Measurements from ENCODE around the gene TMPRSS11A. TPM values are rescaled to one million over a fixed set of nuclear protein-coding genes. Genes with fewer than 3 reads are reported as not detected.

Gene TMPRSS11A
- total RNA-seq, 1 donor from 2014 or later, result not detected

GRCh38 chr4:67918428-67918827 lies 44.9 kb downstream of the TMPRSS11A start:
- Histone ChIP-seq H3K4me1 (no peaks in the 10 kb centered on the region), H4K20me1 (ENCODE audit: low read depth) (no peaks in the 10 kb centered on the region), H3K4me2 (no peak overlapping the region), H3K27me3 (no peaks in the 10 kb centered on the region), H2AFZ (replicated peaks) (no peak overlapping the region), H3K4me3 (no peak overlapping the region), H3K36me3 (no peaks in the 10 kb centered on the region), H3F3A (ENCODE audit: low read depth) (no peaks in the 10 kb centered on the region), H3K79me2 (ENCODE audit: low read depth) (no peaks in the 10 kb centered on the region), H3K9me3 (ENCODE audit: low read depth) (no peaks in the 10 kb centered on the region), H3K9ac (no peak overlapping the region), H3K27ac (no peak overlapping the region)
- H3K27me3 Mint-ChIP-seq (ENCODE audit: insufficient read depth, low read depth), result no peaks in the 10 kb centered on the region
- no peak overlapping the region for H3K4me3 Mint-ChIP-seq
- H3K4me1 Mint-ChIP-seq, result peaks cover 4% of the 10 kb centered on the region
- peak; percentile 18 for DNase-seq (ENCODE audit: low spot score)
- H3K9me3 Mint-ChIP-seq, result no peaks in the 10 kb centered on the region
- peak; percentile 66 for TF ChIP-seq CTCF (IDR thresholded peaks at IDR 0.05)
- no peak for TF ChIP-seq EZH2 (IDR thresholded peaks at IDR 0.05)
- H3K36me3 Mint-ChIP-seq, result no peaks in the 10 kb centered on the region
- H3K27ac Mint-ChIP-seq, result no peak overlapping the region

GRCh38 chr4:67915400-67915966 lies 47.8 kb downstream of the TMPRSS11A start:
- H3K36me3 Mint-ChIP-seq, result no peaks in the 10 kb centered on the region
- H3K4me1 Mint-ChIP-seq, result no peaks in the 10 kb centered on the region
- Histone ChIP-seq H3K36me3 (no peaks in the 10 kb centered on the region), H3K79me2 (ENCODE audit: low read depth) (no peaks in the 10 kb centered on the region), H2AFZ (replicated peaks) (no peak overlapping the region), H3K4me2 (no peak overlapping the region), H3K27me3 (no peaks in the 10 kb centered on the region), H3K27ac (no peak overlapping the region), H3F3A (ENCODE audit: low read depth) (no peaks in the 10 kb centered on the region), H3K4me3 (no peak overlapping the region), H3K9ac (no peak overlapping the region), H3K4me1 (no peaks in the 10 kb centered on the region), H4K20me1 (ENCODE audit: low read depth) (no peaks in the 10 kb centered on the region), H3K9me3 (ENCODE audit: low read depth) (no peaks in the 10 kb centered on the region)
- H3K27ac Mint-ChIP-seq, result no peak overlapping the region
- H3K27me3 Mint-ChIP-seq (ENCODE audit: insufficient read depth, low read depth), result no peaks in the 10 kb centered on the region
- no peak for DNase-seq (ENCODE audit: low spot score)
- TF ChIP-seq CTCF (IDR thresholded peaks at IDR 0.05) (no peak), EZH2 (IDR thresholded peaks at IDR 0.05) (no peak), EZH2phosphoT487 (IDR thresholded peaks at IDR 0.05) (no peak)
- H3K9me3 Mint-ChIP-seq, result no peaks in the 10 kb centered on the region
- no peak overlapping the region for H3K4me3 Mint-ChIP-seq

- Mint-ChIP-seq H3K4me1 (no peaks in the 10 kb centered on the region), H3K27ac (no peak overlapping the region), H3K4me3 (no peak overlapping the region), H3K36me3 (no peaks in the 10 kb centered on the region), H3K9me3 (no peaks in the 10 kb centered on the region), H3K27me3 (ENCODE audit: insufficient read depth, low read depth) (no peaks in the 10 kb centered on the region)
- Histone ChIP-seq H4K20me1 (ENCODE audit: low read depth) (no peaks in the 10 kb centered on the region), H2AFZ (replicated peaks) (no peak overlapping the region), H3F3A (ENCODE audit: low read depth) (no peaks in the 10 kb centered on the region), H3K27ac (no peak overlapping the region), H3K9ac (no peak overlapping the region), H3K27me3 (no peaks in the 10 kb centered on the region), H3K79me2 (ENCODE audit: low read depth) (no peaks in the 10 kb centered on the region), H3K4me2 (no peak overlapping the region), H3K4me1 (no peaks in the 10 kb centered on the region), H3K9me3 (ENCODE audit: low read depth) (no peaks in the 10 kb centered on the region), H3K36me3 (no peaks in the 10 kb centered on the region), H3K4me3 (no peak overlapping the region)
- TF ChIP-seq EZH2 (IDR thresholded peaks at IDR 0.05) (no peak), EZH2phosphoT487 (IDR thresholded peaks at IDR 0.05) (no peak), CTCF (IDR thresholded peaks at IDR 0.05) (no peak)
- DNase-seq (ENCODE audit: low spot score), result no peak
Measured at GRCh38 chr4:67912080-67912479, 51.2 kb downstream of the TMPRSS11A start.

Data from neural progenitor cell (in vitro differentiated cells).